GM23338 (cell line): Measurements from ENCODE around the gene PDE4B. TPM values are rescaled to one million over a fixed set of nuclear protein-coding genes. Genes with fewer than 3 reads are reported as not detected.

Source experiments
- ATAC-seq: fragments of 200-7000 bp; cut with Tn5 transposase; 3 replicates; pipeline ENCODE4 v1.9.1; 2020
- DNase-seq: peaks from one replicate; pipeline ENCODE4 v3.0.0-alpha.2; 2015; ENCODE audit warnings: low spot score
- H2AFZ ChIP-seq: fragments of 200-600 bp; sonication (generic); 2 replicates; pipeline ENCODE4 v1.8.0; 2016; ENCODE audit warnings: antibody characterized with exemption, mild to moderate bottlenecking, moderate library complexity
- H3F3A ChIP-seq: fragments of 200-600 bp; sonication (generic); replicated peaks from 2 replicates; pipeline ENCODE4 v1.8.0; 2017; ENCODE audit warnings: antibody characterized with exemption, mixed run types, low read depth
- H3K27ac ChIP-seq: fragments of 200-600 bp; sonication (generic); 2 replicates; pipeline ENCODE4 v1.6.1; 2016; ENCODE audit warnings: low read depth
- H3K27me3 ChIP-seq: fragments of 200-600 bp; sonication (generic); 2 replicates; pipeline ENCODE4 v1.8.0; 2016; ENCODE audit warnings: mild to moderate bottlenecking, mixed run types, moderate library complexity; ENCODE audit not compliant: insufficient read depth
- H3K36me3 ChIP-seq: fragments of 200-600 bp; sonication (generic); 2 replicates; pipeline ENCODE4 v1.8.0; 2016; ENCODE audit warnings: mild to moderate bottlenecking; ENCODE audit not compliant: insufficient read depth
- H3K4me1 ChIP-seq: fragments of 200-600 bp; sonication (generic); 2 replicates; pipeline ENCODE4 v1.8.0; 2016; ENCODE audit warnings: mild to moderate bottlenecking, moderate library complexity; ENCODE audit not compliant: insufficient read depth
- H3K4me2 ChIP-seq: fragments of 200-600 bp; sonication (generic); 2 replicates; pipeline ENCODE4 v1.7.1; 2017; ENCODE audit warnings: mixed run types
- H3K4me3 ChIP-seq: fragments of 200-600 bp; sonication (generic); 2 replicates; pipeline ENCODE4 v1.6.1; 2016; ENCODE audit warnings: mixed run types
- H3K79me2 ChIP-seq: fragments of 200-600 bp; sonication (generic); replicated peaks from 2 replicates; pipeline ENCODE4 v1.8.0; 2017; ENCODE audit warnings: mild to moderate bottlenecking; ENCODE audit not compliant: insufficient read depth
- H3K9me2 ChIP-seq: fragments of 200-600 bp; sonication (generic); 2 replicates; pipeline ENCODE4 v1.8.0; 2017; ENCODE audit not compliant: insufficient read depth
- H4K20me1 ChIP-seq: fragments of 200-600 bp; sonication (generic); replicated peaks from 2 replicates; pipeline ENCODE4 v1.8.0; 2017; ENCODE audit warnings: mild to moderate bottlenecking; ENCODE audit not compliant: insufficient read depth
- H3K27ac Mint-ChIP-seq: 2 replicates; pipeline ENCODE4 v1.8.0; 2020; ENCODE audit warnings: inconsistent platforms, mild to moderate bottlenecking, moderate library complexity, mixed read lengths
- H3K27me3 Mint-ChIP-seq: 3 replicates; pipeline ENCODE4 v1.8.0; 2022; ENCODE audit warnings: low read depth, mild to moderate bottlenecking, moderate library complexity, mixed read lengths, inconsistent platforms; ENCODE audit not compliant: insufficient read depth, poor library complexity
- H3K36me3 Mint-ChIP-seq: 3 replicates; pipeline ENCODE4 v1.8.0; 2021; ENCODE audit warnings: low read depth, mild to moderate bottlenecking, inconsistent platforms, moderate library complexity, mixed read lengths
- H3K4me1 Mint-ChIP-seq: 3 replicates; pipeline ENCODE4 v1.8.0; 2020; ENCODE audit warnings: mild to moderate bottlenecking, inconsistent platforms, mixed read lengths
- H3K4me3 Mint-ChIP-seq: 3 replicates; pipeline ENCODE4 v1.8.0; 2021; ENCODE audit warnings: moderate library complexity, mild to moderate bottlenecking, inconsistent platforms, mixed read lengths
- H3K9me3 Mint-ChIP-seq: 3 replicates; pipeline ENCODE4 v1.8.0; 2020; ENCODE audit warnings: moderate library complexity, mild to moderate bottlenecking, inconsistent platforms, mixed read lengths
- EZH2 ChIP-seq: fragments of 200-600 bp; sonication (generic); IDR thresholded peaks from one replicate; pipeline ENCODE4 v1.8.0; 2017; ENCODE audit warnings: antibody characterized with exemption, mild to moderate bottlenecking, low read depth; ENCODE audit not compliant: unreplicated experiment
- EZH2phosphoT487 ChIP-seq: fragments of 200-600 bp; sonication (generic); IDR thresholded peaks from one replicate; pipeline ENCODE4 v1.8.1; 2018; ENCODE audit warnings: antibody characterized with exemption; ENCODE audit not compliant: unreplicated experiment
- JUNB ChIP-seq: IDR thresholded peaks from one replicate; pipeline ENCODE4 v1.6.1; 2016; ENCODE audit warnings: antibody characterized with exemption; ENCODE audit not compliant: unreplicated experiment
- NANOG ChIP-seq: IDR thresholded peaks from 2 replicates; pipeline ENCODE4 v1.6.1; 2016; ENCODE audit warnings: antibody characterized with exemption, borderline replicate concordance
- POLR2AphosphoS5 ChIP-seq: IDR thresholded peaks from 2 replicates; pipeline ENCODE4 v1.6.1; 2016; ENCODE audit warnings: antibody characterized with exemption, low read depth
- ZNF114 ChIP-seq: fragments of 250-450 bp; sonication (Bioruptor Pico); IDR thresholded peaks from 2 replicates; pipeline ENCODE4 v1.5.0; 2020; ENCODE audit warnings: mild to moderate bottlenecking, moderate library complexity
- ZNF331 ChIP-seq: fragments of 250-450 bp; sonication (Bioruptor Pico); IDR thresholded peaks from 2 replicates; pipeline ENCODE4 v1.5.0; 2020; ENCODE audit warnings: low read depth, mild to moderate bottlenecking, moderate library complexity
- polyA plus RNA-seq: library from polyadenylated mRNA; unstranded; fragments of >200 nt; fragmentation: Nextera tagmentation; extraction: Ambion mirVana; gene quantifications from 2 replicates; pipeline ENCODE4 v1.2.1, GENCODE V29; 2016
- total RNA-seq: library from RNA; depleted of rRNA; stranded (reverse); fragments of >200 nt; shearing (Covaris generic); gene quantifications from 2 replicates; pipeline ENCODE4 v1.2.3, GENCODE V29; 2014
- TF ChIP-seq, protein P1 (sequence below): IDR thresholded peaks from one replicate; pipeline ENCODE4 v1.6.1; 2018; ENCODE audit warnings: antibody characterized with exemption; ENCODE audit not compliant: unreplicated experiment
- TF ChIP-seq, protein P2 (sequence below): IDR thresholded peaks from 2 replicates; pipeline ENCODE4 v1.6.1; 2016; ENCODE audit warnings: antibody characterized with exemption
- TF ChIP-seq, protein P3 (sequence below): fragments of 250-450 bp; sonication (Bioruptor Pico); IDR thresholded peaks from 2 replicates; pipeline ENCODE4 v1.5.0; 2020; ENCODE audit warnings: mild to moderate bottlenecking, moderate library complexity

Gene PDE4B
- total and polyA plus RNA-seq, 2 experiments from 2014 or later, result 14.0 to 25.6 TPM

DNA sequence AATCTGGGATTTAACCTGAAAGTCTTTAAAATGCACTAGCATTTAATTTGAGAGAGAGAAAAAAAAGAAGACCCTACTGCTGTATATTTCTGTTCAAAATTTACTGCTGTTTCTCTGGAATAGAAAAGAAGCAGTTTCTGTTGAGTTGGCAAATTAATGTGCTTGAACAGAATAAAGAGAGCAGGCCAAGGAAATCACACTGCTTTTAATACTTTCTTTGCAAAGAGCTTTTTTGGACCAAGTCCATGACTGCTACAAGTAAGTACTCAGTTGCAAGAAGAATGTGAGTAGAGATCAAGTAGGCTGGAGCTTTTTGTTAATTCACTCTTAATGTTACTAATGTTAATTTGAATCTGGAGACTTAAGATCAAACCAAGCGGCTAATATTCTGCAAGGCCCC is 405.1 kb downstream of the PDE4B start (continued):
- TF ChIP-seq, protein P1, sequence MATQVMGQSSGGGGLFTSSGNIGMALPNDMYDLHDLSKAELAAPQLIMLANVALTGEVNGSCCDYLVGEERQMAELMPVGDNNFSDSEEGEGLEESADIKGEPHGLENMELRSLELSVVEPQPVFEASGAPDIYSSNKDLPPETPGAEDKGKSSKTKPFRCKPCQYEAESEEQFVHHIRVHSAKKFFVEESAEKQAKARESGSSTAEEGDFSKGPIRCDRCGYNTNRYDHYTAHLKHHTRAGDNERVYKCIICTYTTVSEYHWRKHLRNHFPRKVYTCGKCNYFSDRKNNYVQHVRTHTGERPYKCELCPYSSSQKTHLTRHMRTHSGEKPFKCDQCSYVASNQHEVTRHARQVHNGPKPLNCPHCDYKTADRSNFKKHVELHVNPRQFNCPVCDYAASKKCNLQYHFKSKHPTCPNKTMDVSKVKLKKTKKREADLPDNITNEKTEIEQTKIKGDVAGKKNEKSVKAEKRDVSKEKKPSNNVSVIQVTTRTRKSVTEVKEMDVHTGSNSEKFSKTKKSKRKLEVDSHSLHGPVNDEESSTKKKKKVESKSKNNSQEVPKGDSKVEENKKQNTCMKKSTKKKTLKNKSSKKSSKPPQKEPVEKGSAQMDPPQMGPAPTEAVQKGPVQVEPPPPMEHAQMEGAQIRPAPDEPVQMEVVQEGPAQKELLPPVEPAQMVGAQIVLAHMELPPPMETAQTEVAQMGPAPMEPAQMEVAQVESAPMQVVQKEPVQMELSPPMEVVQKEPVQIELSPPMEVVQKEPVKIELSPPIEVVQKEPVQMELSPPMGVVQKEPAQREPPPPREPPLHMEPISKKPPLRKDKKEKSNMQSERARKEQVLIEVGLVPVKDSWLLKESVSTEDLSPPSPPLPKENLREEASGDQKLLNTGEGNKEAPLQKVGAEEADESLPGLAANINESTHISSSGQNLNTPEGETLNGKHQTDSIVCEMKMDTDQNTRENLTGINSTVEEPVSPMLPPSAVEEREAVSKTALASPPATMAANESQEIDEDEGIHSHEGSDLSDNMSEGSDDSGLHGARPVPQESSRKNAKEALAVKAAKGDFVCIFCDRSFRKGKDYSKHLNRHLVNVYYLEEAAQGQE, result no peak
- TF ChIP-seq ZNF114 (CRISPR knock-in tag) (no peak), EZH2phosphoT487 (no peak), JUNB (no peak), EZH2 (no peak)

DNA sequence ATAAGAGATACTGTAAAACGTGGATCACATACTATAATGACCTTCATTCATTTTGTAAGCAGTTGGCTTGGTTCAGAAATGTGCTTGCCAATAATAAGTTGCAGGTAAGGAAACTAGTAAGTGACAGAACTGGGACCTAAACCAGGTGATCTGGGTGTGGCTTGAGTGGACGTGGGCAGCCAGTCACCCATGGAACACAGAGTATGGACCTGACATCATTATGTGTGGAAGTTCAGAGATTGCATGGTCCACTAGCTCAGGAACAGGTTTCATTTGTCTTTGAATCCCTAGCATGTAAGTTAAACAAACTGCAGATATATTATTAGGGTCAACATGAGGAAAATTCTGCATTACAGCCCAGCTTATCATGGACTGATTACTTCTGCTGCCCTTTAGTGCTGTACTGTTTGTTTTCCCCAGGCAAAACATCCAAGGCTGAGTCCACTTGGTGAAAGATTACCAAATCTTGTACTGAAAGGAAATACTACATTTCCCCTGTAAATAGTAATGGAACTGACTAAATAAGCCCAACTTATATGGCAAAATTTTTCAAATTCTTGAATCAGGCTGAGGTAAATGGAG is 414.0 kb downstream of the PDE4B start:
- DNase-seq (no peak), ATAC-seq (no peak)
- peaks cover 39% of the 10 kb centered on the region for H3K9me3 Mint-ChIP-seq
- Histone ChIP-seq H3K27me3 (no peaks in the 10 kb centered on the region), H3K79me2 (no peaks in the 10 kb centered on the region), H4K20me1 (no peaks in the 10 kb centered on the region), H2AFZ (no peak overlapping the region), H3K9me2 (peaks cover 13% of the 10 kb centered on the region; the same call in 1 of the 2 replicates), H3K4me1 (no peaks in the 10 kb centered on the region), H3K36me3 (peaks cover 9% of the 10 kb centered on the region; the same call in 1 of the 2 replicates), H3K4me3 (no peak overlapping the region), H3F3A (no peaks in the 10 kb centered on the region), H3K4me2 (no peak overlapping the region), H3K27ac (no peak overlapping the region)
- no peak overlapping the region for H3K27ac Mint-ChIP-seq
- H3K27me3 Mint-ChIP-seq, result peaks cover 4% of the 10 kb centered on the region
- no peak overlapping the region for H3K4me3 Mint-ChIP-seq
- H3K4me1 Mint-ChIP-seq, result no peaks in the 10 kb centered on the region
- H3K36me3 Mint-ChIP-seq, result peaks cover 27% of the 10 kb centered on the region
- TF ChIP-seq EZH2phosphoT487 (no peak), JUNB (no peak), ZNF331 (CRISPR knock-in tag) (no peak), NANOG (no peak), EZH2 (no peak), POLR2AphosphoS5 (no peak), ZNF114 (CRISPR knock-in tag) (no peak)
- TF ChIP-seq, protein P1, result no peak
- TF ChIP-seq, protein P2, sequence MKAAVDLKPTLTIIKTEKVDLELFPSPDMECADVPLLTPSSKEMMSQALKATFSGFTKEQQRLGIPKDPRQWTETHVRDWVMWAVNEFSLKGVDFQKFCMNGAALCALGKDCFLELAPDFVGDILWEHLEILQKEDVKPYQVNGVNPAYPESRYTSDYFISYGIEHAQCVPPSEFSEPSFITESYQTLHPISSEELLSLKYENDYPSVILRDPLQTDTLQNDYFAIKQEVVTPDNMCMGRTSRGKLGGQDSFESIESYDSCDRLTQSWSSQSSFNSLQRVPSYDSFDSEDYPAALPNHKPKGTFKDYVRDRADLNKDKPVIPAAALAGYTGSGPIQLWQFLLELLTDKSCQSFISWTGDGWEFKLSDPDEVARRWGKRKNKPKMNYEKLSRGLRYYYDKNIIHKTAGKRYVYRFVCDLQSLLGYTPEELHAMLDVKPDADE, result no peak
- TF ChIP-seq, protein P3, sequence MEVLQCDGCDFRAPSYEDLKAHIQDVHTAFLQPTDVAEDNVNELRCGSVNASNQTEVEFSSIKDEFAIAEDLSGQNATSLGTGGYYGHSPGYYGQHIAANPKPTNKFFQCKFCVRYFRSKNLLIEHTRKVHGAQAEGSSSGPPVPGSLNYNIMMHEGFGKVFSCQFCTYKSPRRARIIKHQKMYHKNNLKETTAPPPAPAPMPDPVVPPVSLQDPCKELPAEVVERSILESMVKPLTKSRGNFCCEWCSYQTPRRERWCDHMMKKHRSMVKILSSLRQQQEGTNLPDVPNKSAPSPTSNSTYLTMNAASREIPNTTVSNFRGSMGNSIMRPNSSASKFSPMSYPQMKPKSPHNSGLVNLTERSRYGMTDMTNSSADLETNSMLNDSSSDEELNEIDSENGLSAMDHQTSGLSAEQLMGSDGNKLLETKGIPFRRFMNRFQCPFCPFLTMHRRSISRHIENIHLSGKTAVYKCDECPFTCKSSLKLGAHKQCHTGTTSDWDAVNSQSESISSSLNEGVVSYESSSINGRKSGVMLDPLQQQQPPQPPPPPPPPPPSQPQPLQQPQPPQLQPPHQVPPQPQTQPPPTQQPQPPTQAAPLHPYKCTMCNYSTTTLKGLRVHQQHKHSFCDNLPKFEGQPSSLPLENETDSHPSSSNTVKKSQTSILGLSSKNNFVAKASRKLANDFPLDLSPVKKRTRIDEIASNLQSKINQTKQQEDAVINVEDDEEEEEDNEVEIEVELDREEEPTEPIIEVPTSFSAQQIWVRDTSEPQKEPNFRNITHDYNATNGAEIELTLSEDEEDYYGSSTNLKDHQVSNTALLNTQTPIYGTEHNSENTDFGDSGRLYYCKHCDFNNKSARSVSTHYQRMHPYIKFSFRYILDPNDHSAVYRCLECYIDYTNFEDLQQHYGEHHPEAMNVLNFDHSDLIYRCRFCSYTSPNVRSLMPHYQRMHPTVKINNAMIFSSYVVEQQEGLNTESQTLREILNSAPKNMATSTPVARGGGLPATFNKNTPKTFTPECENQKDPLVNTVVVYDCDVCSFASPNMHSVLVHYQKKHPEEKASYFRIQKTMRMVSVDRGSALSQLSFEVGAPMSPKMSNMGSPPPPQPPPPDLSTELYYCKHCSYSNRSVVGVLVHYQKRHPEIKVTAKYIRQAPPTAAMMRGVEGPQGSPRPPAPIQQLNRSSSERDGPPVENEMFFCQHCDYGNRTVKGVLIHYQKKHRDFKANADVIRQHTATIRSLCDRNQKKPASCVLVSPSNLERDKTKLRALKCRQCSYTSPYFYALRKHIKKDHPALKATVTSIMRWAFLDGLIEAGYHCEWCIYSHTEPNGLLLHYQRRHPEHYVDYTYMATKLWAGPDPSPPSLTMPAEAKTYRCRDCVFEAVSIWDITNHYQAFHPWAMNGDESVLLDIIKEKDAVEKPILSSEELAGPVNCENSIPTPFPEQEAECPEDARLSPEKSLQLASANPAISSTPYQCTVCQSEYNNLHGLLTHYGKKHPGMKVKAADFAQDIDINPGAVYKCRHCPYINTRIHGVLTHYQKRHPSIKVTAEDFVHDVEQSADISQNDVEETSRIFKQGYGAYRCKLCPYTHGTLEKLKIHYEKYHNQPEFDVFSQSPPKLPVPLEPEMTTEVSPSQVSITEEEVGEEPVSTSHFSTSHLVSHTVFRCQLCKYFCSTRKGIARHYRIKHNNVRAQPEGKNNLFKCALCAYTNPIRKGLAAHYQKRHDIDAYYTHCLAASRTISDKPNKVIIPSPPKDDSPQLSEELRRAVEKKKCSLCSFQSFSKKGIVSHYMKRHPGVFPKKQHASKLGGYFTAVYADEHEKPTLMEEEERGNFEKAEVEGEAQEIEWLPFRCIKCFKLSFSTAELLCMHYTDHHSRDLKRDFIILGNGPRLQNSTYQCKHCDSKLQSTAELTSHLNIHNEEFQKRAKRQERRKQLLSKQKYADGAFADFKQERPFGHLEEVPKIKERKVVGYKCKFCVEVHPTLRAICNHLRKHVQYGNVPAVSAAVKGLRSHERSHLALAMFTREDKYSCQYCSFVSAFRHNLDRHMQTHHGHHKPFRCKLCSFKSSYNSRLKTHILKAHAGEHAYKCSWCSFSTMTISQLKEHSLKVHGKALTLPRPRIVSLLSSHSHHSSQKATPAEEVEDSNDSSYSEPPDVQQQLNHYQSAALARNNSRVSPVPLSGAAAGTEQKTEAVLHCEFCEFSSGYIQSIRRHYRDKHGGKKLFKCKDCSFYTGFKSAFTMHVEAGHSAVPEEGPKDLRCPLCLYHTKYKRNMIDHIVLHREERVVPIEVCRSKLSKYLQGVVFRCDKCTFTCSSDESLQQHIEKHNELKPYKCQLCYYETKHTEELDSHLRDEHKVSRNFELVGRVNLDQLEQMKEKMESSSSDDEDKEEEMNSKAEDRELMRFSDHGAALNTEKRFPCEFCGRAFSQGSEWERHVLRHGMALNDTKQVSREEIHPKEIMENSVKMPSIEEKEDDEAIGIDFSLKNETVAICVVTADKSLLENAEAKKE (CRISPR knock-in tag), result no peak
